ENCODE measurements around the gene PPP2R1B.
"Not testable (repeated sequence)": the region's sequence is repeated elsewhere in the genome, so short reads cannot be mapped to it uniquely, and the experiment has no call there.

PPP2R1B gene

GRCh38 chr11:111784311-111784710 lies 18.1 kb upstream of the PPP2R1B start:
- not testable (repeated sequence) for DNase-seq (ENCODE audit: low read depth in 2 of 2)

- DNase-seq (ENCODE audit: low read depth in 2 of 2), result no peak
Measured at GRCh38 chr11:111782109-111782741, 16.0 kb upstream of the PPP2R1B start.

GRCh38 chr11:111779118-111779517 lies 12.9 kb upstream of the PPP2R1B start:
- DNase-seq (ENCODE audit: low read depth in 2 of 2), result no peak

GRCh38 chr11:111778047-111778558 lies 11.9 kb upstream of the PPP2R1B start:
- DNase-seq (ENCODE audit: low read depth in 2 of 2), result no peak

GRCh38 chr11:111777094-111778046 lies 11.2 kb upstream of the PPP2R1B start:
- DNase-seq (ENCODE audit: low read depth in 2 of 2), result no peak

GRCh38 chr11:111776398-111777093 lies 10.4 kb upstream of the PPP2R1B start:
- DNase-seq (ENCODE audit: low read depth in 2 of 2), result no peak

- no peak for DNase-seq (ENCODE audit: low read depth in 2 of 2)
Measured at GRCh38 chr11:111774955-111775710, 8.9 kb upstream of the PPP2R1B start.

- DNase-seq (ENCODE audit: low read depth in 2 of 2), result no peak
Measured at GRCh38 chr11:111772535-111772934, 6.3 kb upstream of the PPP2R1B start.

- not testable (repeated sequence) for DNase-seq (ENCODE audit: low read depth in 2 of 2)
Measured at GRCh38 chr11:111771205-111771604, 5.0 kb upstream of the PPP2R1B start.

- DNase-seq (ENCODE audit: low read depth in 2 of 2), result no peak
Measured at GRCh38 chr11:111770581-111771134, 4.5 kb upstream of the PPP2R1B start.

- no peak for DNase-seq (ENCODE audit: low read depth in 2 of 2)
Measured at GRCh38 chr11:111766834-111767142, 599 bp upstream of the PPP2R1B start.

GRCh38 chr11:111765320-111765983 lies 737 bp downstream of the PPP2R1B start:
- DNase-seq (ENCODE audit: low read depth in 2 of 2), result no peak

- no peak for DNase-seq (ENCODE audit: low read depth in 2 of 2)
Measured at GRCh38 chr11:111764621-111765020, 1.6 kb downstream of the PPP2R1B start.

GRCh38 chr11:111762981-111763643 lies 3.1 kb downstream of the PPP2R1B start:
- DNase-seq (ENCODE audit: low read depth in 2 of 2), result no peak

GRCh38 chr11:111762526-111762925 lies 3.7 kb downstream of the PPP2R1B start:
- no peak for DNase-seq (ENCODE audit: low read depth in 2 of 2)

GRCh38 chr11:111761036-111761435 lies 5.2 kb downstream of the PPP2R1B start:
- DNase-seq (ENCODE audit: low read depth in 2 of 2), result no peak

GRCh38 chr11:111759778-111760407 lies 6.3 kb downstream of the PPP2R1B start:
- no peak for DNase-seq (ENCODE audit: low read depth in 2 of 2)

- no peak for DNase-seq (ENCODE audit: low read depth in 2 of 2)
Measured at GRCh38 chr11:111759376-111759775, 6.8 kb downstream of the PPP2R1B start.

- DNase-seq (ENCODE audit: low read depth in 2 of 2), result no peak
Measured at GRCh38 chr11:111756097-111756496, 10.1 kb downstream of the PPP2R1B start.

GRCh38 chr11:111749646-111750045 lies 16.5 kb downstream of the PPP2R1B start:
- DNase-seq (ENCODE audit: low read depth in 2 of 2), result no peak
